IMR-90 (cell line): Measurements from ENCODE around the gene MMAB. TPM values are rescaled to one million over a fixed set of nuclear protein-coding genes. Genes with fewer than 3 reads are reported as not detected.
"Not testable (repeated sequence)": the region's sequence is repeated elsewhere in the genome, so short reads cannot be mapped to it uniquely, and the experiment has no call there.

Source experiments
- ATAC-seq: fragments of 200-7000 bp; cut with Tn5 transposase; 2 replicates; pipeline ENCODE4 v1.9.1; 2020; ENCODE audit warnings: low read depth, mild to moderate bottlenecking, moderate library complexity
- BruUV-seq: library from RNA; stranded (reverse); fragments of 400-500 nt; replicated peaks from 2 replicates; lab custom pipeline; 2021; lab: Mats Ljungman, UMichigan
- CTCF ChIA-PET: fragments of 300-600 bp; formaldehyde crosslinking; extraction: SDS; loops from one replicate; lab custom pipeline; 2021; ENCODE audit warnings: antibody characterized with exemption; lab: Yijun Ruan, JAX
- POLR2A ChIA-PET: fragments of 300-600 bp; sonication (Branson Sonifier 250); formaldehyde crosslinking; loops from one replicate; lab custom pipeline; 2022; ENCODE audit warnings: antibody characterized with exemption; ENCODE audit not compliant: unreplicated experiment; lab: Charles Lee
- DNase-seq: peaks from one replicate; pipeline ENCODE4 v3.0.0; 2013
- H2AFZ ChIP-seq: replicated peaks from 2 replicates; pipeline ENCODE3; 2013; ENCODE audit warnings: low read length, mild to moderate bottlenecking; ENCODE audit not compliant: poor library complexity
- H2AK5ac ChIP-seq: 2 replicates; pipeline ENCODE4 v1.6.1; 2013; ENCODE audit warnings: low read depth, low read length, inconsistent platforms
- H2AK9ac ChIP-seq: replicated peaks from 2 replicates; pipeline ENCODE3; 2013; ENCODE audit warnings: mild to moderate bottlenecking, low read depth, low read length, moderate library complexity; ENCODE audit not compliant: poor library complexity
- H2BK120ac ChIP-seq: 2 replicates; pipeline ENCODE4 v1.6.1; 2013; ENCODE audit warnings: low read depth, low read length, inconsistent platforms
- H2BK15ac ChIP-seq: 3 replicates; pipeline ENCODE4 v1.6.1; 2013; ENCODE audit warnings: low read depth, low read length, inconsistent platforms
- H2BK20ac ChIP-seq: 2 replicates; pipeline ENCODE4 v1.6.1; 2013; ENCODE audit warnings: low read depth, mild to moderate bottlenecking, inconsistent platforms, low read length, moderate library complexity
- H2BK5ac ChIP-seq: 2 replicates; pipeline ENCODE4 v1.6.1; 2013; ENCODE audit warnings: mild to moderate bottlenecking, low read depth, low read length, inconsistent platforms; ENCODE audit not compliant: poor library complexity, severe bottlenecking
- H3K14ac ChIP-seq: replicated peaks from 2 replicates; pipeline ENCODE4 v1.6.1; 2013; ENCODE audit warnings: low read depth, low read length, inconsistent platforms
- H3K18ac ChIP-seq: 2 replicates; pipeline ENCODE4 v1.6.1; 2013; ENCODE audit warnings: low read depth, low read length, control low read depth
- H3K23ac ChIP-seq: 2 replicates; pipeline ENCODE4 v1.6.1; 2013; ENCODE audit warnings: low read depth, low read length, inconsistent platforms
- H3K27ac ChIP-seq: 2 replicates; pipeline ENCODE4 v1.5.1; 2013; ENCODE audit warnings: mild to moderate bottlenecking, control low read depth, low read length; ENCODE audit not compliant: insufficient read depth
- H3K27me3 ChIP-seq: 2 replicates; pipeline ENCODE4 v1.6.1; 2013; ENCODE audit warnings: low read length; ENCODE audit not compliant: control insufficient read depth, insufficient read depth
- H3K36me3 ChIP-seq: 2 replicates; pipeline ENCODE4 v1.6.1; 2013; ENCODE audit warnings: low read length, mixed read lengths; ENCODE audit not compliant: control insufficient read depth, insufficient read depth
- H3K4ac ChIP-seq: 2 replicates; pipeline ENCODE4 v1.6.1; 2013; ENCODE audit warnings: low read depth, low read length, inconsistent platforms
- H3K4me1 ChIP-seq: 2 replicates; pipeline ENCODE4 v1.6.1; 2013; ENCODE audit warnings: low read length, mixed read lengths; ENCODE audit not compliant: control insufficient read depth, insufficient read depth
- H3K4me2 ChIP-seq: 2 replicates; pipeline ENCODE4 v1.6.1; 2013; ENCODE audit warnings: low read depth, mild to moderate bottlenecking, control low read depth, low read length, moderate library complexity
- H3K4me3 ChIP-seq: 2 replicates; pipeline ENCODE4 v1.5.1; 2013; ENCODE audit warnings: low read depth, mild to moderate bottlenecking, control low read depth, low read length, moderate library complexity; ENCODE audit not compliant: insufficient read depth
- H3K56ac ChIP-seq: 2 replicates; pipeline ENCODE4 v1.6.1; 2013; ENCODE audit warnings: low read length, inconsistent platforms; ENCODE audit not compliant: insufficient read depth; ENCODE audit errors: extremely low read depth
- H3K79me1 ChIP-seq, 2 experiments: 2 replicates each; pipeline ENCODE4 v1.6.1; 2013; ENCODE audit warnings: low read length in 2 of 2, inconsistent platforms in 1 of 2, low read depth in 1 of 2
- H3K9ac ChIP-seq: 2 replicates; pipeline ENCODE4 v1.6.1; 2013; ENCODE audit warnings: low read depth, low read length, control low read depth
- H3K9me1 ChIP-seq: 2 replicates; pipeline ENCODE4 v1.6.1; 2013; ENCODE audit warnings: low read length, inconsistent platforms; ENCODE audit not compliant: insufficient read depth
- H3K9me3 ChIP-seq: 2 replicates; pipeline ENCODE4 v1.6.1; 2013; ENCODE audit warnings: low read length; ENCODE audit not compliant: control insufficient read depth, insufficient read depth
- H4K20me1 ChIP-seq: 2 replicates; pipeline ENCODE4 v1.6.1; 2013; ENCODE audit warnings: low read length, inconsistent platforms; ENCODE audit not compliant: insufficient read depth
- H4K5ac ChIP-seq: 2 replicates; pipeline ENCODE4 v1.6.1; 2013; ENCODE audit warnings: mild to moderate bottlenecking, low read depth, low read length, control low read depth
- H4K8ac ChIP-seq, 2 experiments: 2 replicates each; pipeline ENCODE4 v1.6.1; 2013; ENCODE audit warnings: low read depth in 2 of 2, low read length in 2 of 2, control low read depth in 1 of 2, inconsistent platforms in 1 of 2
- H4K91ac ChIP-seq: 2 replicates; pipeline ENCODE4 v1.6.1; 2013; ENCODE audit warnings: low read depth, low read length, inconsistent platforms; ENCODE audit not compliant: insufficient read depth
- WGBS, 2 experiments: methylation state at CpG; one replicate each; pipeline versions ENCODE4 v1.1.5 to v1.1.7; 2013; ENCODE audit warnings: missing lambda C conversion rate in 2 of 2; ENCODE audit not compliant: insufficient read length in 1 of 2; ENCODE audit errors: extremely low coverage in 2 of 2; 5-methylcytosine and 5-hydroxymethylcytosine counted together
- dilution Hi-C: fragments of 300-500 bp; cut with HindIII; formaldehyde crosslinking; loops from one replicate; pipeline ENCODE4 v1.14.3; 2018; ENCODE audit warnings: low sequenced_read_pairs; ENCODE audit not compliant: unreplicated experiment
- in situ Hi-C: fragments of 300-500 bp; cut with MboI; formaldehyde crosslinking; loops from 3 replicates; pipeline ENCODE4 v1.14.3; 2019; ENCODE audit warnings: low sequenced_read_pairs, inconsistent platforms, mixed read lengths
- intact Hi-C: fragments of 100-400 bp; cut with micrococcal nuclease; formaldehyde crosslinking; loops from 2 replicates; pipeline ENCODE4 v1.10.0; 2022
- polyA plus RNA-seq, 3 experiments: library from polyadenylated mRNA; depleted of rRNA; stranded (reverse); fragments of >200 nt; gene quantifications; 2 replicates each; pipeline ENCODE4 v1.2.3, GENCODE V29; 2012; ENCODE audit warnings: low replicate concordance in 1 of 3
- total RNA-seq: library from RNA; depleted of rRNA; stranded (reverse); fragments of >200 nt; gene quantifications from 2 replicates; pipeline ENCODE4 v1.2.3, GENCODE V29; 2012

MMAB gene
- total and polyA plus RNA-seq, 2 of the 4 experiments (the other 2 are of a cell fraction), result 16.5 to 16.9 TPM

DNA sequence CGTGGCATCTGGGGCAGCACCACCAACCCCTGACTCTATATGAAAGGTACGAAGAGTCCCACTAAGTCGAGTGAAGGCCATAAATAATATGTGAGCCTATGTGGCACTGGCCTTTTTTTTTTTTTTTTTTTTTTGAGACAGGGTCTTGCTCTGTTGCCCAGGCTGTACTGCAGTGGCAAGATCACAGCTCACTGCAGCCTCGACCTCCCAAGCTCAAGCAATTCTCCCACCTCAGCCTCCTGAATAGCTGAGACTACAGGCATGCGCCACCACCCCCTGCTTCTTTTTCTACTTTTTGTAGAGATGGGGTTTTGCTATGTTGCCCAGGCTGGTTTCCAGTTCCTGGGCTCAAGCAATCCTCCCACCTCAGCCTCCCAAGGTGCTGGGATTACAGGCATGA is 28.8 kb upstream of the MMAB start:
- H2BK20ac ChIP-seq, H3K4ac ChIP-seq, H3K4me2 ChIP-seq, in situ Hi-C loops, H3K27ac ChIP-seq, H2BK120ac ChIP-seq, DNase-seq, H3K9me3 ChIP-seq, H3K23ac ChIP-seq, H2AFZ ChIP-seq, H2AK9ac ChIP-seq, H3K9me1 ChIP-seq, H4K91ac ChIP-seq, H4K20me1 ChIP-seq, H3K14ac ChIP-seq, POLR2A ChIA-PET, H3K79me1 ChIP-seq, H4K5ac ChIP-seq, dilution Hi-C loops, H2AK5ac ChIP-seq, H3K4me1 ChIP-seq, H2BK15ac ChIP-seq, ATAC-seq, H3K4me3 ChIP-seq, H3K18ac ChIP-seq, H4K8ac ChIP-seq, BruUV-seq, H2BK5ac ChIP-seq, H3K56ac ChIP-seq, H3K9ac ChIP-seq, H3K36me3 ChIP-seq, intact Hi-C loops: not testable (repeated sequence)
- CTCF ChIA-PET, result interaction anchor here (0.6 kb wide), 1 partner anchor 174 kb away, joined by 4 read pairs; no protein-coding TSS in a partner anchor
- H3K27me3 ChIP-seq, result peaks cover 26% of the 10 kb centered on the region
- no CpG with 5 or more reads among the region's 5 CpGs for WGBS, 2 experiments
